ENCODE data around the gene LIPF. TPM values are rescaled to one million over a fixed set of nuclear protein-coding genes. Genes with fewer than 3 reads are reported as not detected.
"Not testable (repeated sequence)": the region's sequence is repeated elsewhere in the genome, so short reads cannot be mapped to it uniquely, and the experiment has no call there.

The LIPF gene
- total RNA-seq, 1 experiment from 2014 or later, result not detected

DNA sequence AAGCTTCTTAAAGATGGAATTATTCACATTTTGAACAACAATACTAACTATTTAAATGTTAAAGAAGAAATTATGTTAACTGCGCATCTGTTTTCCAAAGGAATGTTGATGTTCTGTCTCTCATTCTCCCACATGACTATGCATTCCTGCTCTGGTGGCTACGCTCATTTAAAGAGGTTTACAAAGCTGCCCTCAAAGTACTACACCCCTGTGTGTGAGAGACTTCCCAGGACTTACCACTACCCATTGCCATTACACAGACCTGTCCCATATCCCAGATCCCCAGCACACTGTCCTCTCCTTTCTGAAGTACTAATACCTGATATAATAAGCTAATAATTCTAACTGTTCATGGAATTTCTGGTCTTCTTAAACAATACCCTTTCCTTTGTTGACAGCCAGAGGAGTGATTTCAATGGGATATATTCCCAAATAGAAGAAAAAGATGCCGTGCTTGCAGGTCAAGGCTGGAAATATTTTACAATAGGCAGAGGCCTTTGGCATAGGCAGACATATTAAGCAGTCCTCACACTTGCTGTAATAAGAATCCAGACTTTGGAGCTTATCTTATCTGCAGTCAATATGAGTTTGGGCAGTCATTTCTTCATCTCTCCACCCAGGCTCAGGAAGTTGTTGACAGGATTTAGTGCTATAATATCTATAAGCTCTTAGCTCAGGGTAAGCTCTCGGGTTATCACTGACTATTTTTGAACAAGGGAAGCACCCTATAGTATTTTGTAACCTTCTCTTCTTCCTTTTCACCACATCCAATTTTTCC lies 12.2 kb downstream of the LIPF start:
- no peak for DNase-seq (ENCODE audit: low read depth)

DNA sequence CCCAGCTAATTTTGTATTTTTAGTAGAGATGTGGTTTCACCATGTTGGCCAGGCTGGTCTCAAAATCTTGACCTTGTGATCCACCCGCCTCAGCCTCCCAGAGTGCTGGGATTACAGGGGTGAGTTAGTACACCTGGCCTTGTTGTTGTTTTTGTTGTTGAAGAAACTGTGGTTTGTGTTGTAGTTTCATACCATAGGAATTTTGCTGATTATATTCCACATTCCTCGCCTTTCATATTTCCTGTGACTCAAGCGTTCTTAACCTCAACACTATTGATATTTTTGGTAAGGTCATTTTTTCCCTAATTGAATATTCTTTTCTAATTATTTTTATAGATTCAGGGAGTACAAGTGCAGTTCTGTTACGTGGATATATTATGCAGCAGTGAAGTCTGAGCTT lies 16.7 kb downstream of the LIPF start:
- no peak for DNase-seq (ENCODE audit: low read depth)

DNA sequence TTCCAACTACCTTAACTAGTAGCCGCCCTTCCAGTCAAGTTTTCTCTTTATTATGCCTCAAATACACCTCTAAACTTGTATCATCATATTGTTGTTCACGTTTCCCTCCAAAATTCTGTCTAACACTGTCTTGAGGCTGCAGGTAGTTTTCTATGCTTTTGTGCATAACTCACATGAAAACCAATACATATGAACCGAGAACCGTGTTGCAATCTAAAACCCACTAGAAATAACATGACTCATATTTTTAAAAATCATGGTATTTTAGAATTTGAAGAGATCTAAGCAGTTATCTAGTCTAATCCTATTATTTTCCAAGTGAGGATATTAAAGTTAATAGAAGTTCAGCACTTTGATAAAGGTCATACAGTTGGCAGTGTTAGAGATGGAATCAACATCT lies 18.2 kb downstream of the LIPF start:
- DNase-seq (ENCODE audit: low read depth), result no peak

DNA sequence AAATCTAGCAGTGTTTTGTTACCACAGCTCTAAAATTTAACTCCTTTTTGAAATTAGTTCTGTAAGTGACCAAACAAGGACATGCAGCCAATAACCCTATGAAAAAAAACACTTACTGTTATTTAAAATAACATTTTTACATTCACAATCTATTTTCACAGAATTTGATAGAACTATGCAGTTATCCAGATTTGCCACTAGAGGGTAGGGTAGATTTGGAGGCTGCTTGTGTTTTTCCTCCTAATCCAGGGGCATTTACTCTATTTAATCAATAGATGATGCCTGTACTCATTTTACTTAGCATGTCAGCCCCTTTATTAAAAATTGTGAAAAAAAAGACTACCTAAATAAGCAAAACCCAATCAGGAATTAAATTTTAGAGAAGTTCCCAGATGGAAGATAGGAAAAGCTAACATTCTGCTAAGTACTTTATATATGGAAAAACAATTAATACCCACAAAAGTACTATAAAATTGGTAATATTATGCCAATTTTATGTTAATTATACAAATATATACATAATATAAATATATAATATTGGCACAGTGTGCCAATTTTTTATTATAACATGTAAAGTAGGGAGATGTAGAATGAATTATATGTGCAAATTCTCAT lies 23.7 kb downstream of the LIPF start:
- DNase-seq (ENCODE audit: low read depth), result no peak

DNA sequence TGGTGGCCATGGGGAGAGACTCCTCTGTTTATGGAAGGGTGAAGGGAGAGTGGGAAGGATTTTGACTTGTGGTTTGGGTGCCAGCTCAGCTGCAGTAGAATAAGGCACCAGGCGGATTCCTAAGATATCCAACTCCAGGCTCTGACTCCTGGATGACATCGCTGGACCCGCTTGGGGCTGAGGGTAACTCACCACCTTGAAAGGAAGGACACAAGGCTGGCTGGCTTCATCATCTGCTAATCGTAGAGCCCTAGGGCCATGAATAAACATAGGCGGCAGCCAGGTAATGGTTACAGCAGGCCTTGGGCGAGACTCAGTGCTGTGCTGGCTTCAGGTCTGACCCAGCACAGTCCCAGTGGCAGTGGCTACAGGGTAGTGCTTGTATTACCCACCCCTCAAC lies 25.1 kb downstream of the LIPF start:
- DNase-seq (ENCODE audit: low read depth), result peak; percentile 6

DNA sequence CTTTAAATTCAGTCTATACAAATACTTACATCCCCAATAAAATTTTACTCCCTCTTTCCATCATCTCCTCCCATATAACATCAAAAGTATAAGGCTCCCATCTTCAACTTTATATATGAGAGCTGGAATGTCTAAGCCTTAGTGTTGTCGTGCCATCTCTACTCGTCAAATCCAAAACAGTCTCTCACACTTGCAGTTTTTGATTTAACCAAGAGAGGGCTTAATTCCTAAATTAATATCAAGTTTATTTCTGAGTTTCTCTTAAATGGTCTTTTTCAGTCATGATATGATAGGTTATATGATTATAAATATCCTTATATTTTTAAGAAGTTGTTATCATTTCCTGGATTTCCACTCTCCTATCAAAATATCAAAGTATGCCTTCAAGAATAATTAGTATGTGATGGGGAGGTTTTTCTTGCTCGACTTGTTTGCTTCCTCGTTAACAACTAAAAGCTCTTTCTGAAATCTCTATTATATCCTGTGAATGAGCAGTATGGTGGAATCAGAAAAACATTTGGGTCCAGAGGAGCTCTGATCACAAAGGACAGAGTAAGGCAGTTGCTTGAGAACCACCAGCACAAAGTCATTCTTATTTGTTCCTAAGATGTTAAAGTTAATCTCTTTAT lies 29.3 kb downstream of the LIPF start:
- DNase-seq (ENCODE audit: low read depth), result no peak

DNA sequence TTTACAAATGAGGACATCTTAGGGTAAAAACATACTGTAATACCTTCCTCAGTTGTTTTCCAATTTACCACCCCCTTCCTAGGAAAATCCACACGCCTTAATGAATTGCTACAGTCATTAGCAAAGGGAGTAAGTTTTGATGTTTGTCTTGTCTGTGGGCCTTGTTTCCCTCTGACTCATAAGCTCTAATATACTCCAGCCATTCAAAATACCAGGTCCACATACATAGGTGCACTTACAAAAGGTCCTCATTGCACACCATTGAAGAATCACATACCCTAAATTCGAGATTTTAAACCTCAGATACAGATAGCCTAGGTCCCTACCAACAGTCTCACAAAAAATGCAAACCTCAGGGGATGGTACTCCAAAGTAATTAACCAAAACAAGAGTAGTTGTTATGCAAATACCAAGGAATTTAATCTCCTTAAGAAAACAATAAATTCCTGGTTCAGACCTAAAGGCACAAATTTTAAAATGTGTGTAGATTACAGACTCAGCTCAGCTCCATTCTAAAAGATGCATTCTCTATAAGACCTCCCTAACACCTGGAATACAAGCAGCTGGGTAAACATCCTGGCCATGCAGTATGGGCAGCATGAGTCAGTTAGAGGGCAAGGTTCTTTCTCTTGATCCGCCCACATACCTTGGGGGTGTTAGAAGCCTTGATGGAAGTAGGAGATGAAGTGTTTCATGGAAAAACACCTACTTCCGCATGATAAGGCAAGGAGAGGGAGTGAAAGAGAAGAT lies 38.8 kb downstream of the LIPF start:
- peak; percentile 89 for DNase-seq (ENCODE audit: low read depth)

DNA sequence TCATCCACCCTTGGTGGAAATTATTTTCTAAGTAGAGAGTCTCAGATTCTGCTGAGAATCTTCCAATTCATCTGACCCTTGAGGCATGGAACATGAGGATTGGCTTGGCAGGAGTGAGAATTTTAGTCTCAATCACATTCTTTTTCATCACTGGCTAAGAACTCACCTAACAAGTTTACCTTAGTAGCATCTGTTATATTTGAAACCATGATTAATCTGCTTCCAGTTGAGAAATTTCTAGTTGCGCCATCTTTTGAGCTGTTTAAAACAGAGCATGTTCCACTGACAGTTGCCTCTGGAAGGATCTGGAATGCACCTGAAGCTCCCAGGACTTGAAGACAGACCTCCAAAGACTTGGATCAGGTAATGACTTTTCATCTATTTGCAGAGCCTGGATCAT lies 41.7 kb downstream of the LIPF start, which contains the start of gene LIPK:
TSS of gene LIPK (plus strand) at position 292 of the 400 bp plus-strand sequence. CDS start 18,295 bp downstream, outside the sequence.
- DNase-seq (ENCODE audit: low read depth), result no peak

DNA sequence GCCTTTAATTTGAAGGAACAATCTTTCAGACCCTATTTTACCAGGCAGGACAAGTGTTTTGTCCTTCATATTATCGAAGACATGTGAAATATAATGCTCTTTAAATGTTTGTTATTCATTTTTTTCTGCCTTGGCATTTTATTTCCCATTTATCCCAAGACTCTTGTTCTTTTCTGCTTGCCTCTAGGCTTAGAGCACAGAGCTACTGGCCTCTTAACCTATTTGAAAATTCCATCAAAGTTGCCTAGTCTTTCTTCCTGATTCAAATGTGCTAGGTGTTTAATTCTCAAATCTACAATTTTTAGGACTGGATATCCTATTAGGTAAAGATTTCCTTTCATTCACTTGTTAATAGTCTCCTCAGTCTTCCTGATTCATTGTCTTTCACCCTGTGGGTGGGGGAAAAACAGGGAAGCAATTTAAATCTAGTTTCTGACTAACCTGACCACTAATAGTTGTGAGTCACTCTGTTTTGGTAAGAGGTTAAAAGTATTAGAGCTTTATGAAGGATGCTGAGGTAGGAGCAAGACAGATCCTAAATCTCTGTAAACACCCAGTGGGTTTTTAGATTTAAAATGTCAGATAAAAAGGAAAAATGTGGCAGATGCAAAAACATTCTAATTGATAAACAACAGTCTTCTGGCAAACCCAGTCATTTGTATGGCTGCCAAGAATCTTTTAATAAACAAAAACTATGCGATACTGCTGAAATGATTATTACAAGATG lies 43.4 kb downstream of the LIPF start:
- peak; percentile 78 for DNase-seq (ENCODE audit: low read depth)

DNA sequence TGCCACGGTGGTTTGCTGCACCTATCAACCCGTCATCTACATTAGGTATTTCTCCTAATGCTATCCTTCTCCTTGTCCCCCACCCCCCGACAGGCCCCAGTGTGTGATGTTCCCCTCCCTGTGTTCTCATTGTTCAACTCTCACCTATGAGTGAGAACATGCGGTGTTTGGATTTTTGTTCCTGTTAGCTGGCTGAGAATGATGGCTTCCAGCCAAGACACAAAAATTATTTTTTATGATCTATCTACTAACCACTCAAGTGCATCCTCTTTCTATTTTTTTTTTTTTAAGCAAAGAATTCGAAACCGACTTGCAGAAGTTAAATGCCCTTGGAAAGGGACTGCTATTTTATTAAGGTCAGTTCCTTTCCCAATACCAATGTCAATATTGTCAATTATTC lies 45.1 kb downstream of the LIPF start:
- not testable (repeated sequence) for DNase-seq (ENCODE audit: low read depth)

DNA sequence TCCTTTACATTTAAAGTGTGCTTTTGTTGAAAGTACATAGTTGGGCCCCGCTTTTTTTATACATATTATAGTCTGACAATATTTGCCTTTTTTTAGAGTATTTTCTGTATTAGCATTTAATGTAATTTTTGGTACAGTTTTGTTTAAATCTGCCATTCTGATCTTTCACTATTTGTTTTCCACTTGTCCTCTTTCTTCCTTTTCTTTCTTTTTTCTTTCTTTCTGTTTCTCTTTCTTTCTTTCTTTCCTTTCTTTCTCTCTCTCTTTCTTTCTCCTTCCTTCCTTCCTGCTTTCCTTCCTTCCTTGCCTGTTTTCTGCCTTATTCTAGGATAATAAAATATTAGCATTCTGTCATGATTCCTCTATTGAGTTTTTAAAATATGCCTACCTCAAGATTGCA lies 51.3 kb downstream of the LIPF start:
- no peak for DNase-seq (ENCODE audit: low read depth)

DNA sequence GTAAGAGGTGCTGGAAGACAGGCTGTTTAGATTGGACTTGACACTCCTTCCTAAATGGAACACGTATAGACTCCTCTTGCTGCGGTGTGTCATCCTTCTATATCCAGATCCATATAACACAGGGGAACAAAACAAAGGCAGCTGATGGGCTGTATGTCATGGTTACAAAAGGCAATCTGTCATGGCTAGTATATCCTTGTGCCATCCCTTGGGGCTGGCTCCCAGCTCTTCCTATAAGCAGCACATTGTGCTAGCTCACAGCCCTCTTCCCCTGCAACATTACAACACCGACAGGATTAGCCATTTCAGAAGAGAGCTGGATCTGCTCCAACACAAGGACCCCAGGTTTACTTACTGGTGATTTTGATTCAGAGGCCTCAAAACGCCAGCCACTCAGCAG lies 57.1 kb downstream of the LIPF start:
- no peak for DNase-seq (ENCODE audit: low read depth)

DNA sequence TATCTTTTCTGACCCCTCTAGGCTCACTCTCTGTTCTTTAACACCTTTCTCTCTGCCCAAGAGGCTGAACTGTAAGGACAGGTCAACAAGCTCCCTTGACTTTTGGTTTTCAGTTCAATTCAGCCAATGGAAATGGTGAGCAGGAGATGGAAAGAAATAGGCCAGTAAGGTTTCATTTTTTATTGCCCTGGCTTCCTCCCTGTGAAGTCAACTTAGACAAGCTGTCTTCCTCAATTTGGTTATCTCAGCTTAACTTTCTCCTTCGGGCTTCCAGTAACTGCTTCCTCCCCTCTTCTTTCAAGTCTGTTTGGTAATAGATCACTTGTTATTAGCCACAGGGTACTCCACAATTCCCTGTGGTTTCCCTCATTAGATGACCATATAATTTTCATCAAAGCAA lies 61.6 kb downstream of the LIPF start:
- DNase-seq (ENCODE audit: low read depth), result no peak

DNA sequence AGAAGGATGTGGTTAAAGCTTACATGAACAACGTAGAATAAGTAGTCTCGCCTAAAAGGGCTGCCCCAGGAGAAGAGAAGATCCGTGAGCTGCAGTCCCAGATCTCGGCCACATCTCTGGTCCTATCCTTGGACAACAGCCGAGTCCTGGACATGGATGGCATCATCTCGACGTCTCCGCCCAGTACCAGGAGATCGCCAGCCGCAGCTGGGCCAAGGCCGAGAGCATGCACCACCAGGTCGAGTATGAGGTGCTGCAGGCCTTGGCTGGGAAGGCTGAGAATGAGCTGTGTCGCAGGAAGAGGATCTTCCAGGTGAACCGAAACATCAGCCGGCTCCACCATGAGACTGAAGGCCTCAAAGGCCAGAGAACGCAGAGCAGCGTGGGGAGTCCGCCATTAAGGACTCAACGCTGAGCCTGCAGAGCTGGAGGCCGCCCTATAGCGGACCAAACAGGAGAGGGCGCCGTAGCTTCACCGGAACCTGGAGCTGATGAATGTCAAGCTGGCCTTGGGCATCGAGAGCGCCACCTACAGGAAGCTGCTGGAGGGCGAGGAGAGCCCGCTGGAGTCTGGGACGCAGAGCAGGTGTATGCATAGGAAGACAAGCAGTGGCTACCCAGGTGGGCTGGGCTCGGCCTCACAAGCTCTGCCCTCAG lies 64.0 kb downstream of the LIPF start:
- DNase-seq (ENCODE audit: low read depth), result peak; percentile 48

Other genes starting within 250 kb of the LIPF start
- 4.3 and 13.9 TPM in 2 replicates for gene RNLS, start 81.1 kb upstream of the LIPF start, total RNA-seq (2014; rRNA removed; shearing (Covaris generic))
- gene LIPJ, start 77.7 kb upstream of the LIPF start, total RNA-seq (2014; rRNA removed; shearing (Covaris generic)), result not detected in 2 replicates
- not detected in 2 replicates for gene LIPK, start 41.8 kb downstream of the LIPF start, total RNA-seq (2014; rRNA removed; shearing (Covaris generic))
- not detected in 2 replicates for gene LIPN, start 95.6 kb downstream of the LIPF start, total RNA-seq (2014; rRNA removed; shearing (Covaris generic))
- not detected in 2 replicates for gene LIPM, start 138.3 kb downstream of the LIPF start, total RNA-seq (2014; rRNA removed; shearing (Covaris generic))
- not detected in 2 replicates for gene ANKRD22, start 187.4 kb downstream of the LIPF start, total RNA-seq (2014; rRNA removed; shearing (Covaris generic))
- 22.9 and 23.9 TPM in 2 replicates for gene STAMBPL1, start 215.8 kb downstream of the LIPF start, total RNA-seq (2014; rRNA removed; shearing (Covaris generic))

Data from Daoy (cell line).